NCI-H345 treated with DMSO at 0.1 percent for 48 hours (cell line): ENCODE data around the gene MON2.
A peak's percentile ranks its signal among the peaks of the same experiment; 100 is the strongest.
"Not testable (repeated sequence)": the region's sequence is repeated elsewhere in the genome, so short reads cannot be mapped to it uniquely, and the experiment has no call there.

Experiments used
- DNase-seq: peaks from one replicate; lab custom pipeline; 2025; ENCODE audit not compliant: unreplicated experiment; lab: John Stamatoyannopoulos, UW

Gene MON2

GRCh38 chr12:62543741-62544140 is 77.1 kb downstream of the MON2 start:
- DNase-seq = no peak

DNA sequence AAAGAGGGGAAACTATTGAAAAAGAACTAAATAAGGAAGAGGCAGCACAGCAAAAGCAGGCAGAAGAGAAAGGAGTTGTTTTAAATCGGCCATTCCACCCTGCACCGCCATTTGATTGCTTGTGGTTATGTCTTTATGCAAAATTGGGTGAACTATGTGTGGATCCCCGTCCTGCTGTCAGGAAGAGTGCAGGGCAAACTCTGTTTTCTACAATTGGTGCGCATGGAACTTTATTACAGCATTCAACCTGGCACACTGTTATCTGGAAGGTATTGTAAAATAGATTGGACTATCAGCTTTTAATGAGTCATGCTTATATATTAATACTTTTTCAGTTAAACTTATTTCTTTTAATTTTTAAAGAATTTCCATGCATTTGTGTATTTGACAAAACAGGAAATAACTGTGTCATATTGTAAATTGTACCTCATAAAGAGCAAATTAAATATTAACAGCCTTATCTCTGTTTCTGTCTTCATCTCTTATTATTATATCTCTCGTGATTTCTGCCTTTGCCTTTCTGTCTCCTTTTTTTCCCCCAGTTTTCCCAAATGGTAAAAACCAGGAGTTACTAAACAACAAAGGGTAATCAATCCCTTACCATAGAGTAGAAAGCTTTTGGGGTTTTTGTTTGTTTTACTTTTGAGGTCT is 86.4 kb downstream of the MON2 start:
- DNase-seq = no peak

- not testable (repeated sequence) for DNase-seq
Observed at GRCh38 chr12:62559366-62559765, 92.7 kb downstream of the MON2 start.

DNA sequence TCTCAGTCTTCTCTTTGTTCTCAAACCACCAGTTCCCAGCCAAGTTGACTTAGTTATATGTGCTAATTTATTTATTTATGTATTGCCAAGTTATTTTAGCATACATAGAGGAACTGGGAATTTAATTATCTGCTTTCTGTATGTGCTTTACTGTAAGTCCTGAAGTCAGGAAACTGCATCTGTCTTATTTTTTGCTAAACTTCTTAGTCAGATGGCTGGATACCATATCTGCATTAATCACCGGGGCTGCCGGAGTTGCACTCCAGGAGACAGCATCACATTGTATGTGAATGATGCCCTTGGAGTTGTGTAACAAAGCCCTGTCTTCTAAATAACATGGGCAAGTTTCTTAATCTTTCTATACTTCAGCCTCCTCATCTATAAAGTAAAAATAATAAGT is 96.2 kb downstream of the MON2 start:
- no peak for DNase-seq

DNA sequence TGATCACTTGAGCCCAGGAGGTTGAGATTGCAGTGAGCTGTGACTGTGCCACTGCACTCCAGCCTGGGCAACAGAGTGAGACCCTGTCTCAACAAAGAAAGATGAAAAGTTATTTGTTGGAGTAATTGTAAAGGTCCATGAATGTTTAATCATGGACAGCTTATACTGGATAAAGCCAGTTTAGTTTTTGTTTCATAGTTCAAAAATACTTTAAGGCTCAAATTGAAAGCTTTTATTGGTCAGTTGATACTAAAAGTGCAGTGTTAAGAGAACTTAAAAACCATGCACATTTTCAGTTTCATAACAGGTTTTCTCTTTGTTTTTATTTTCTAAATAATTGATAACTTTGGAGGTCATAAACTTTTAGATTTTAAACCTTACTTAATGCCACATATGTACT is 108.4 kb downstream of the MON2 start:
- no peak for DNase-seq

DNA sequence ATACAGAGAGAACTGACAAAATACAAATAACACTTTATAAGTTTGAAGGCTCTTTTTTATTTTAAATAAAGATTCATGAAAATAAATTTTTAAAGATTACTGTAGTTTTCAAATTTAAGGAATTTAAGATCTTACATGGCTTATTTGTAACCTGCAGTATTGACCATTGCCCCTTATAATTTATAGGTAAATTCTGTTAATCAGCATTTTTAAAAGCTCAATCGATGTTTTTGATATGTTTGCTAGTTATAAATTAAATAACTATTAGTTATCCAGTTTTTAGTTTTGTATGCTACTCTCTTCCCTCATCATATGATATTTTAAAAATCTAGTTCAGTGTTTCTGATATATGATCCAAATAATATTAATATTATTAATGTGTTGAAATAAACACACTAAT is 109.9 kb downstream of the MON2 start:
- DNase-seq = no peak

- no peak for DNase-seq
Observed at GRCh38 chr12:62578726-62579125, 112.1 kb downstream of the MON2 start.

- DNase-seq = peak; percentile 32
Observed at GRCh38 chr12:62581288-62582064, 114.8 kb downstream of the MON2 start.

DNA sequence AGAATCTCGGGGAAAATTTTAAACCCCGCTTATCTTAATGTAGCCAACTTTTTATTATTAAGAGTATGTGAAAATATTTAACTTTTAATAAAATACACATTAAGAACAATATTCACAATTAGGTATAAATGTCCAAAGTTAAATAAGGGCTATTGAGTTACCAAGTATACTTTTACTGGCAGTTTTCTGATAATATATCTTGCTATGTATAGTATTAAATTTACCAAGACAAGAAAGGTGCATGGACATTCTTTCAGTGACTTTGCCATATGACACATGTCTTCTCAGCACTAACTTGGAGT is 115.4 kb downstream of the MON2 start:
- DNase-seq = no peak

DNA sequence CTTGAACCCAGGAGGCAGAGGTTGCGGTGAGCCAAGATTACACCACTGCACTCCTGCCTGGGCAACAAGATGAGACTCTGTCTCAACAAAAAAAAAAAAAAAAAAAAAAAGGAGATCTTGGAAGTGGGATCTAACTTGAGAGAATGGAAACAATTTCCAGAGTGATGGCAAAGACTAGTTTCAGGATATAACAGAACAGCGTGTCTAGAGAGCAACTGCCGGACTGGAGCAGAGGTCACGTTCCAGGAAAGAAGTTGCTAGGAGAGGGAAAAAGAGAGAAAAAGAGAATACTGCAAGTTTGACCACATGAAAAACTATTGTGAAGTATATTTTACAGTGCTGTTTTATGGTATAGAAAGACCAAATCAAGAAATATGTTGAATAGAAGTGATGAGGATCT is 118.0 kb downstream of the MON2 start:
- DNase-seq = no peak

DNA sequence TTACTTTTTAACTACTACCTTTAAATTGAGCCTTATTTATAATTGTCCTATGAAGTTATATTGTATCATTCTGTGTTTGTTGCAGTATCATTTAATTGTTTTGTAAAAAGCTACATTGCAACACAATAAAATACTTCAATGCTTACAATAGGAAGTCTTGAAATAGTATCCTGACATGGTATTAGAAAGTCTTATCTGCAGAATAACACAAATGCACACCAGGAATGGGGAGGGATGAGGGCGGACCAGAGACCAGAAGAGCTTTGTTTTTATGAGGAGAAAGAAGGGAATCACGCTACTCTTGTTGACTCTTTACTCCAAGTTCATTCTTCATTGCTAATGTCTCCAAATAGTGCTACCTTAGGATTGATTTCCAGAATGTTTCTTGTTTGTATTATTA is 120.2 kb downstream of the MON2 start:
- DNase-seq = no peak

GRCh38 chr12:62588916-62589315 is 122.3 kb downstream of the MON2 start:
- no peak for DNase-seq

DNA sequence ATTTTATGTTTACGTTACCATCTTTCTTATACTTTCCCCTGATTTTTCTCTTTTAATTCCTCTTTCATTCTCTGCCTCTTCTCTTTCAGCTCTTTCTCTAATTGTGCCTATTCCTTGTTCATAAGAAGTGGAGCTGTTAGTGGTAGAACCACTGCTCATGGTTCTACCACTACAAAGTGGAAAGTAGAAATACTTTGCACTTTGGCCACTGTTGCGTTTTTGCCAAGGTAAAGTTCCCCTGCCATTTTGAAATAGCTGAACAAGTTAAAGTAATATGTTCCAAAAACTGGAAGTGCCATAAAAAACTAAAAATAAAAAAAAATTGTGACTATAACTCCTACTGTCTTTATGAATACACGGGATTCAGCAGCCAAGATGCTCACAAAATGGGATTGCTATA is 130.6 kb downstream of the MON2 start:
- DNase-seq = no peak

DNA sequence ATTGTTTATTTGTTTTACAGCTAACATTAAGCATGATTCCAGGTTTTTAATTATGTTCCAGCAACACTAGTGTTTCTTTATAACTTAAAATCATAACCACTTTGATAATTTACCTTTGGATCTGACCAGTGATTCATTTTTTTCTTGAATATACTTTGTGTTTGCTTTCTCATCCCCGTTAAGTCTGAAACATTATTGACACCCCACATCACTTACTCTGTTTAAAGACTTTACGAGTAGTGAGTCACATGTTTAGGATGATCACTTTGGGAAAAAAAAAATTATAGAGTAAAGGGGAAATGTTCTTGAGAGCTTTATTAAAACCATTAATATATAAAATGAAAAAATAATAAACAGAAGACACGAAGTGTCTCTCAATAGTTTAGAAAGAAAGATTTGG is 132.2 kb downstream of the MON2 start:
- DNase-seq = no peak

- DNase-seq = no peak
Observed at GRCh38 chr12:62599854-62600437, 133.3 kb downstream of the MON2 start.

DNA sequence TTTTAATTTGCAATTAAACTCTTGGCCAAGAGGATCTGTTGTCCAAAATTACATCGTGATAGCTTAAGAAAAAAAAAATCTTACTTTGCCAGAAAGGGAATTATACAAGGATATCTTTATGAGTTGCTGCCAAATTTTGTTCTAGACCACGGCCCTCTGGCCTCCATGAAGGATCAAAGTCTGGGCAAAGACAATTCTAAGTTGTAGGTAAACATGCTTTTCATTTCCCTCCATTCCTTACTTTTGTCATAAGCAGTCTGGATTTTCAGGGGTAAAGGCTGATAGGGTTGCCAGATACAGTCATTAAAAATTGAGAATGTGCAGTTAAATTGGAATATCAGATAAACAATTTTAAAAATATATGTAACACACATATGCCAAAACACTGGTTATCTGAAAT is 135.1 kb downstream of the MON2 start:
- DNase-seq = no peak

GRCh38 chr12:62602255-62603060 is 135.8 kb downstream of the MON2 start:
- DNase-seq = peak; percentile 86

DNA sequence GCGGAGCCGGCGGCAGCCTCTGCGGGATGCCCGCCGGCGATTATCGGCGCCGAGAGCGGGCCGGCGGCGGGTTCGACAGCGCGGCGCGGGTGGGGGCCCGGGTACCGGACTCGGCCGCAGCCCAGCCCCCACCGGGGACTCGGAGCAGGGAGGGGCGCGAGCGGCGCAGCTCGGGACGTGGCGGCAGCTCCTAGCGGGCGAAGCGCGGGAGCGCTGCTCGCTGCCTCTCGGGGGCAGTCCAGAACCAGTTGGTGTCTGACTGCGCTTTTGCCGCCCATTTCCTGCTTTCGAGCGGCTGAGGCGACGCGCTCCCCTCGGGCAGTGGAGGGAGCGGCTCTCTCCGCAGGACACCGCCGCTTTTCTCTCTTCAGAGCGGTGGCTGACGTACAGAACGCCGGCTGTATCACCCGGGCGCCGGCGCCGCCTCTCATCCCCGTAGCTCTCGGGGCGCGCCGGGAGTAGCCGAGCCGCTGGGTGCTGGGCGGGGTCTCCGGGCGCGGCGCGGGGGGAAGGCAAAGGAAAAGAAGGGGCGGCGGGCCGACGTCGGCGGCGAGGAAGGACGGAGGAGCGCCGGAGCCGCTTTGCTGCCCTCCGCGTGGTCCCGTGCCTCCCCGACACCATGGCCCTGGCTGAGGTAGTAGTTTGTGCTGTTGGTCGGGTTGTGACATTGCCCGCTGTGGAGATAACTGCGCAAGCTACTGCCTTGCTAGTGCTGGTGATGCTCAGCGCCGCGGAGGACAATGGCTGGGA is 136.6 kb downstream of the MON2 start:
- peak; percentile 57 for DNase-seq

DNA sequence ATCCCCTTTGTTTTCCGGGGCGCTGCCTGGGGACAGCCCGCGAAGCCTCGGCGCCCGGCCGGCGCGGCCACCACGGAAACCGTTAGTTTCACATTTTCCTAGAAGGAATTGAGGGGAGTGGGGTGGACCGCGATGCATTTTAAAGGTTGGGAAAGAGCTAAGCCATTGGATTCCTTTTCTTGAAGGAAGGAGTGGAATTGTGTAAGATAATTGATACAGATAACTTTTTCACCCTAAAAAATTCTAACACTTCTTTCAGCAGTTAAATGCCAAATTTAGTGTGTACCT is 137.1 kb downstream of the MON2 start:
- no peak for DNase-seq

- no peak for DNase-seq
Observed at GRCh38 chr12:62604373-62604772, 137.7 kb downstream of the MON2 start.

DNA sequence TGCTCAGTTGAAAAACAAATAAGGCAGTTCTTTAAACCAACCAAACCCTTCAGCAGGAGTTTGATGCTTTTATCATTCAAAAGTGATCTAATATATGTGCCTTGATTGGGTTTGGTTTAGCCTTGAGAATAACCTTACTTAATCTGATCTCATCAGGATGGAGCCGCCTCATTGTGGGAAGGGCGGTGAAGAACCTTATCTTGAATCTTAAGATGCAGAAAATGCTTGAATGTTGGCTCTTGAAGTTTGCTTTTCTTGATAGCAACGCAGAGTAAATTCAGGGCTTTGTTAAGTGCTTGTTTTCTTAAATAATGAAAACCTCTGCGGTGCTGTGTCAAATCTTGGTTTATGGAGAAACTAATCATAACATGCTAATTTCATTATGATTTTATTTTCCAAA is 138.2 kb downstream of the MON2 start:
- DNase-seq = no peak
